Fibroblast of mammary gland (primary cell): ENCODE data around the gene CMKLR1.

Source experiments
- DNase-seq: peaks from one replicate; pipeline ENCODE4 v3.0.0-alpha.2; 2010; ENCODE audit warnings: low read depth
- H3K4me3 ChIP-seq: 2 replicates; pipeline ENCODE4 v1.5.1; 2011; ENCODE audit warnings: low read depth, mild to moderate bottlenecking, low read length, moderate library complexity; ENCODE audit not compliant: control insufficient read depth
- TF ChIP-seq, protein P1 (sequence below): conservative IDR thresholded peaks from 2 replicates; pipeline ENCODE4 v1.5.1; 2011; ENCODE audit warnings: low read depth, low read length, inconsistent platforms; ENCODE audit not compliant: control insufficient read depth, insufficient read depth

The CMKLR1 gene

DNA sequence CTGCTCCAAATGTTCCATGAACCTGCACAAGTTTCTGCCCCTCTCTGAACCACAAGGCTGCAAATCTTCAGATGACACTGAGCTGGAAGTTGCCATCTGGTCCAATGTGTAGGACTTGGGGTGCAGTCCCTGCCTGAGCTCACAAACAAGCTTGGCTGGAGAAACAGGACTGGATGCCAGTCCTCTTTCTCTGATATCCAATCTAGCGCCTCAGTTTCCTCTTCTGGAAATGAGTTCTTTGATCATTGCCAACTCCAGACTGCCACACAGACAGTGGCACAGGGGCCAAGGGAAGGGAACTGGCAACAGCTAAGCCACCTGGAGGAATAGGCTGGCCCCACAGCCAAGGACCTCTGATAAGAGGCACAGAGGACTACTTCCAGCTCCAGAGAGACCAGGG, 15.5 kb downstream of the CMKLR1 start:
- no peak for DNase-seq
- TF ChIP-seq, protein P1, sequence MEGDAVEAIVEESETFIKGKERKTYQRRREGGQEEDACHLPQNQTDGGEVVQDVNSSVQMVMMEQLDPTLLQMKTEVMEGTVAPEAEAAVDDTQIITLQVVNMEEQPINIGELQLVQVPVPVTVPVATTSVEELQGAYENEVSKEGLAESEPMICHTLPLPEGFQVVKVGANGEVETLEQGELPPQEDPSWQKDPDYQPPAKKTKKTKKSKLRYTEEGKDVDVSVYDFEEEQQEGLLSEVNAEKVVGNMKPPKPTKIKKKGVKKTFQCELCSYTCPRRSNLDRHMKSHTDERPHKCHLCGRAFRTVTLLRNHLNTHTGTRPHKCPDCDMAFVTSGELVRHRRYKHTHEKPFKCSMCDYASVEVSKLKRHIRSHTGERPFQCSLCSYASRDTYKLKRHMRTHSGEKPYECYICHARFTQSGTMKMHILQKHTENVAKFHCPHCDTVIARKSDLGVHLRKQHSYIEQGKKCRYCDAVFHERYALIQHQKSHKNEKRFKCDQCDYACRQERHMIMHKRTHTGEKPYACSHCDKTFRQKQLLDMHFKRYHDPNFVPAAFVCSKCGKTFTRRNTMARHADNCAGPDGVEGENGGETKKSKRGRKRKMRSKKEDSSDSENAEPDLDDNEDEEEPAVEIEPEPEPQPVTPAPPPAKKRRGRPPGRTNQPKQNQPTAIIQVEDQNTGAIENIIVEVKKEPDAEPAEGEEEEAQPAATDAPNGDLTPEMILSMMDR: no peak
- no peak overlapping the region for H3K4me3 ChIP-seq

DNA sequence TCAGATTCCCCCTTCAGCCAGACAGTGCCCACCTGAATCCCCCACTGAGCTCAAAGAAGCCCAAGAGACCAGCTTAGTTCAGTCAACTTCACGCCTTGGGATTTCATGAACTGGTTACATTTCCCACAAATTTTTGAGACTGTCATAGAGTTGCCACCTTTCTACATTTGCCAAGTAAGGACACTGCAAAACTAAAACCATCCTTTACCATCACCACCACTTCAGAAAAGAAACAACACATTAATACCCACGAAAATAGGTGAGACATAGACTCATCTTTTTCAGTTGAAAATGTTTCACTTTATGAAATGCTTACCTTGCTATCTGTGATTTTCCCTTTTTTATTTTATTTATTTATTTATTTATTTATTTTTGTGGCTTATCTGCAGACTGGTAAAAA, 16.1 kb downstream of the CMKLR1 start:
- DNase-seq: no peak
- TF ChIP-seq, protein P1: no peak
- no peak overlapping the region for H3K4me3 ChIP-seq

DNA sequence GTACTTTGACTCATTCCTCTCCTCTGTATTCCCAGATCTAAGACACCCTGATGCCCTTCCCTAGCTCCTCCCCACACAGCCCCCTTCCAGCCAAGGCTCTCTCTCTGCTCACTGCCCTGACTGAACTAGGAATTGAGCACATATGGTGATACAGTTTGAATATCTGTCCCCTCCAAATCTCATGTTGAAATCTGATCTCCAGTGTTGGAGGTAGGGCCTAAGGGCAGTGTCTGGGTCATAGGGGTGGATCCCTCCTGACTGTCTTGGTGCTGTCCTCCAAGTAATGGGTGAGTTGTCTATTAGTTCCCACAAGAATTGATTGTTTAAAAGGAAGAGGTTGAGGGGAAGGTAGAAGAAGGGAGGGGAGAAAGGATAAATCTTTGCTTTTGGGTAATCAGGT, 17.4 kb downstream of the CMKLR1 start:
- H3K4me3 ChIP-seq: no peak overlapping the region
- no peak for DNase-seq
- TF ChIP-seq, protein P1: no peak

DNA sequence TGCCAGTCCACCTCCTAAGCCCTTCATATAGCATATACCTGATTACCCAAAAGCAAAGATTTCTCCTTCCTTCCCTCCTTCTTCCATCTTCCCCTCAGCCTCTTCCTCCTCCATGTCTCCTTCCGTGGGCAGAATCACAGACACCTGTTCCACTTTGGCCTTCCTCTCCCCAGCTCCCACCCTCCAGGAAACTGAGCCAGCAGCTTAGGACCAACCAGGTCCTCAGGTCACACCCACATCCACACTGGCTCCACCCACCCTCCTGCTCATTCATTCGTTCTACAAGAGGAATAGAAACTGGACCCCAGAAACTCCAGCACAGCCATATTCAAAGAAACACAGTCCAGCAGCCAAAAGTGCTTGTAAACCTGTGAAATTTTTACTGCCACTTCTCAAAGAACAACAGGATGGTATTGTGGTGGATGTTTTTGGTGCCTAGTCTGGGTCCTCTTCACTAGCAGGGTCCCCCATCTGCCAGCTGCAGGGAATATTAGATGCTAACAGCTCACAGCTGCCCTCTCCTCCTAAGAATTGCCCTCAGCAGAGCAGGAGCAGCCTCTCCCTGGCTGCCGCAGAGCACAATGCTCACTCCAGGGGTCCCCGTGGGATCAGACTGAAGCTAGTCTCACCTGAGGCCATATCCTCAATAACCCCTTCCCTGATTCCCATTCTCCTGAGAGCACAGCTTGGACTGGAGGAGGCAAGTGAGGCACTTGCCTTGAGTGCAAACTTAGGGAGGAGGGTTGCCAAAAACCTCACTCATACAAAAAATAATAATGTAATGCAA, 18.4 kb downstream of the CMKLR1 start:
- TF ChIP-seq, protein P1: no peak
- H3K4me3 ChIP-seq: no peak overlapping the region
- DNase-seq: no peak

- H3K4me3 ChIP-seq: no peak overlapping the region
- TF ChIP-seq, protein P1: no peak
- no peak for DNase-seq
Measured at GRCh38 chr12:108319277-108320234, 19.6 kb downstream of the CMKLR1 start.

DNA sequence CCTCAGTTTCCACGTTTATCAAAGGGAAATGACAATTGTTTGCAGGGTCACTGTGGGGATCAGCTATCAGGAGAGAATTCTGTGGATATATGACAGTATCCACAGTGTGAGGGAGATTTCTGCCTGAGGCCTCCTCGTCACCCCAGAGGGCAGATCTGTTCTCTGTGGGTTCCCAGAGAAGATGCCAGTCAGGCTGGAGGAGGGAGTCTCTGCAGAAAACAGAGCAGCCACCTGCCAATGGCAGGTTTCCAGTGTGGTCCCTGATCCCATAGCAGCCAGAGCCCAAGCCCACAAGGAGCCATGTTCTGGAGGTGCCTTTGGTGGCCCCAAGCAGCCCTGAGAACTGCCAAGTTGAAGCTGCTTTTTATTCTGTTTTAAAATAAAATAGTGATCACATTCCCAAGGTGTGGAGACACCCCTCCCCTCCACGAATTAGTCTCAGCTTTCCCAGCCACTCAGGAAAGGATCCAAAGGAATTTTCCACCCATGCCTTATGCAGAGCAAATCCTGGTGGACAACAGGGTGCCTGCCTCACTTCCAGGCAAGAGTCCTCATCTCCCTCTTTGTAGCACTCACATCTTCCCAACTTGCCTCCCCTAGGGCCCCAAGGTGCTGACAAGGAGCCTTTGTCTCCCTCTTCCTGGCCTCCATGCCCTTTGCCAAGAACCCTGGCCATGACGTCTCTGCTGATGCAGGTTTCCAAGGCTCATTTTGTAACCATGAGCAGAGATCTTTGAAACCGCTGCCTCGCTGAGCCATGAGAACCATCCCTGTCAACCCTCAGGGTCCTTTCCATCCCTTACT, 20.4 kb downstream of the CMKLR1 start:
- H3K4me3 ChIP-seq: no peak overlapping the region
- TF ChIP-seq, protein P1: no peak
- DNase-seq: no peak
